ENCODE measurements around the gene TSPYL6. TPM values are rescaled to one million over a fixed set of nuclear protein-coding genes. Genes with fewer than 3 reads are reported as not detected.

The TSPYL6 gene
- total and polyA plus RNA-seq, 2 experiments from 2014 or later, result not detected

DNA sequence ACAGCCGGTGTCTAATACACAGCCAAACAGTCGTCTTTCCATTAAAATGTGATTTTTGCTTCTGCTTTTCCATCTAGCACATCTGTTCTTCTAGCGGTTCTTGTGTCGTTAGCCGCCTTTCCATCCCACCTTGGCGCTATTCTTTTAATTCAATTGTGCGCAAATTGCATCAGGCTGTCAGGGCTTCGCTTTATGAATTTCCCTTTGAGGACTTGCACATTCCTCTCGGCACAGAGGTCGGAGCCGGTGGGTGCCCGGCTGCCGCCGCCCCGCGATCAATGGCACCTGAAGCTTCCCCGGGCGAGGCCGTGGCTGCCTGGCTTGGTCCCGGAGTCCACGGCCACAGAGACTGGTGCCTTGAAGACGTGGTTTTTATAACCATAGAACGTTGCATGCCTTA, 33.9 kb upstream of the TSPYL6 start:
- Histone ChIP-seq H3K4me3 (no peak overlapping the region), H3K27ac (no peak overlapping the region), H3K4me1 (ENCODE audit: low read depth) (no peaks in the 10 kb centered on the region), H3K27me3 (no peaks in the 10 kb centered on the region), H3K9me3 (ENCODE audit: low read depth) (no peaks in the 10 kb centered on the region), H3K36me3 (no peaks in the 10 kb centered on the region)
- TF ChIP-seq CTCF (IDR thresholded peaks at IDR 0.05; ENCODE audit: low read depth, low read length), result no peak
- DNase-seq (ENCODE audit: low read depth in 1 of 2, low spot score in 1 of 2), result no peak

- Histone ChIP-seq H3K27ac (no peak overlapping the region), H3K36me3 (no peaks in the 10 kb centered on the region), H3K9me3 (ENCODE audit: low read depth) (no peaks in the 10 kb centered on the region), H3K4me3 (no peak overlapping the region), H3K4me1 (ENCODE audit: low read depth) (no peaks in the 10 kb centered on the region), H3K27me3 (no peaks in the 10 kb centered on the region)
- no peak for TF ChIP-seq CTCF (IDR thresholded peaks at IDR 0.05; ENCODE audit: low read depth, low read length)
- DNase-seq (ENCODE audit: low read depth in 1 of 2, low spot score in 1 of 2), result no peak
These were observed 31.5 kb upstream of the TSPYL6 start for GRCh38 chr2:54287532-54287931.

GRCh38 chr2:54285451-54285850, 29.4 kb upstream of the TSPYL6 start:
- H3K9me3 ChIP-seq (ENCODE audit: low read depth), result no peaks in the 10 kb centered on the region
- H3K4me1 ChIP-seq (ENCODE audit: low read depth), result no peaks in the 10 kb centered on the region
- no peaks in the 10 kb centered on the region for H3K36me3 ChIP-seq
- no peak overlapping the region for H3K4me3 ChIP-seq
- no peak overlapping the region for H3K27ac ChIP-seq
- TF ChIP-seq CTCF (IDR thresholded peaks at IDR 0.05; ENCODE audit: low read depth, low read length), result no peak
- DNase-seq (ENCODE audit: low read depth in 1 of 2, low spot score in 1 of 2), result no peak
- H3K27me3 ChIP-seq, result no peaks in the 10 kb centered on the region

DNA sequence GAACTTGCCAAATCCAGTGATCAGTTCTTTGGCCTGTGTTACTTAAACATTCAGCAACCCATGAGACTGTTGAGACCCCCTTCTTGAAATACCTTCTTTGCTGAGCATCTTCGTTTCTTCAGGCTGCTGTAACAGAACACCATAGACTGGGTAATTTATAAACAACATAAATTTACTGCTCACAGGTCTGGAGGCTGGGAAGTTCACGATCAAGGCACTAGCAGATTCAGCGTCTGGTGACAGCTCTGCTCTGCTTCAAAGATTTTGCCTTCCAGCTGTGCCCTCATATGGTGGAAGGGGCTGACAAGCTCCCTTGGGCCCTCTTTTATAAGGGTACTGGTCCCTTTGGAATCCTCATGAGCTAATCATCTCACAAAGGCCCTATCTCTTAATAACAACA, 28.8 kb upstream of the TSPYL6 start:
- Histone ChIP-seq H3K36me3 (no peaks in the 10 kb centered on the region), H3K4me3 (no peak overlapping the region), H3K9me3 (ENCODE audit: low read depth) (no peaks in the 10 kb centered on the region), H3K4me1 (ENCODE audit: low read depth) (no peaks in the 10 kb centered on the region), H3K27ac (no peak overlapping the region), H3K27me3 (no peaks in the 10 kb centered on the region)
- DNase-seq (ENCODE audit: low read depth in 1 of 2, low spot score in 1 of 2), result no peak
- no peak for TF ChIP-seq CTCF (IDR thresholded peaks at IDR 0.05; ENCODE audit: low read depth, low read length)

DNA sequence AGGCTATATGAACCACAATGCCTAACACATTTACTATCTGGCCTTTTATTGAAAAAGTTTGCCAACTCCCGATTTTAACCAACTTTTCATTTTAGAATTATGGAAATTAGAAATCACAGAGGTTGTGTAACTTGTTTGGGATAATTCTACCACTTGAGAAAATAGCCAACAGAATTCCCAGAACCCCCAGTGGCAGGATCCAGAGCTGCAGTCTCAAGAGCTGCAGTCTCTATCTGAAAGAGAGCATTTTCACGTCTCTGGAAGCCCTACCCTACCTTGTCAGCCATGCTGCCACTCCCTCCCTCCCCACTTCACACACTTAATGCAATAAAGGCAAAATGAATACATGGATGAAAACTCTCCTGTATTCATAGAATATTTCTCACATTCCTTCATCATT, 23.4 kb upstream of the TSPYL6 start:
- no peaks in the 10 kb centered on the region for H3K9me3 ChIP-seq (ENCODE audit: low read depth)
- no peaks in the 10 kb centered on the region for H3K4me1 ChIP-seq (ENCODE audit: low read depth)
- no peaks in the 10 kb centered on the region for H3K27me3 ChIP-seq
- no peak overlapping the region for H3K4me3 ChIP-seq
- no peaks in the 10 kb centered on the region for H3K36me3 ChIP-seq
- peak; percentile 21 for TF ChIP-seq CTCF (IDR thresholded peaks at IDR 0.05; ENCODE audit: low read depth, low read length)
- no peak overlapping the region for H3K27ac ChIP-seq
- DNase-seq (ENCODE audit: low read depth in 1 of 2, low spot score in 1 of 2), result peak in 1 of 2 donors; percentile 2

DNA sequence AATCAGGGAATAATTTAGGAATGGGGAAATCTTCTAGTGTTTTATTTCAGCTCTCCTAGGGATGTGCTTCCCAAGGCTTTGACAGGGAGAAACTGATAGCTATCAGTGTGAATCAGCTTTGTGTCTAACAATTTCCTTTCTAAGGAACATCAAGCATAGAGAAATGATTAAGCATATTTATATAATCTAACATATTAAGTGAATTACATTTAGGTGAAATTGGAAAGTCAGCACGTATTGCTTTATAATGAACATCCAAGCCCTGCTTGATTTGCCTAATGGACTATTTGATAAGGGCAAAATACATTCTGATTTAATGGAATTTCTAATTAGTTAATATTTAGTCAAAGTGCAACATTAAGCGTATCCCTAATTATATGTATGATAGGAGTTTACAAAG, 19.5 kb upstream of the TSPYL6 start:
- no peak overlapping the region for H3K27ac ChIP-seq
- no peak for TF ChIP-seq CTCF (IDR thresholded peaks at IDR 0.05; ENCODE audit: low read depth, low read length)

More for the DNA sequence above, 19.5 kb upstream of the TSPYL6 start:
- H3K9me3 ChIP-seq (ENCODE audit: low read depth), result no peaks in the 10 kb centered on the region
- H3K36me3 ChIP-seq, result no peaks in the 10 kb centered on the region
- no peak overlapping the region for H3K4me3 ChIP-seq
- no peaks in the 10 kb centered on the region for H3K4me1 ChIP-seq (ENCODE audit: low read depth)
- no peaks in the 10 kb centered on the region for H3K27me3 ChIP-seq
- no peak for DNase-seq (ENCODE audit: low read depth in 1 of 2, low spot score in 1 of 2)

Data from cardiac muscle cell (in vitro differentiated cells and primary cell).